Skin of body (tissue), 2 donors: ENCODE measurements around the gene TRIM46. TPM values are rescaled to one million over a fixed set of nuclear protein-coding genes. Genes with fewer than 3 reads are reported as not detected.
"Not testable (repeated sequence)": the region's sequence is repeated elsewhere in the genome, so short reads cannot be mapped to it uniquely, and the experiment has no call there.

ENCODE experiments used
- DNase-seq: peaks from one replicate; lab custom pipeline; 2025; lab: John Stamatoyannopoulos, UW
- total RNA-seq: library from RNA; depleted of rRNA; stranded (reverse); fragments of >200 nt; gene quantifications from one replicate; pipeline ENCODE4 v1.2.3, GENCODE V29; 2014

Gene TRIM46
- total RNA-seq, 1 donor from 2014 or later = 0.20 TPM

DNA sequence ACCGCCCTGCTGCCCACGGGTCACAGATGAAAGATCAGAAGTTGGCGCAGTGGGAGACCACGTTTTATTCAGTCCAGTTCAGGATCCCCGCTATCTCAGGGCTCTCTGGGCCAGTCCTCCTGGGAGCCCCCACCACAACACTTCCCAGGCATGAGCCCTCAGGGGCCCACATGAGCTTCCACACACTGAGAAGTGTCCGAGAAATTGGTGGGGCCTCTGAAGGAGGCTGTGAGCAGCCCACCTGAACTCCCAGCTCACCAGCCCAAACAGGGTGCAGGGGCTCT lies 12.1 kb downstream of the TRIM46 start:
- no peak for DNase-seq

- no peak for DNase-seq
These were observed 12.6 kb downstream of the TRIM46 start for GRCh38 chr1:155186067-155186793.

DNA sequence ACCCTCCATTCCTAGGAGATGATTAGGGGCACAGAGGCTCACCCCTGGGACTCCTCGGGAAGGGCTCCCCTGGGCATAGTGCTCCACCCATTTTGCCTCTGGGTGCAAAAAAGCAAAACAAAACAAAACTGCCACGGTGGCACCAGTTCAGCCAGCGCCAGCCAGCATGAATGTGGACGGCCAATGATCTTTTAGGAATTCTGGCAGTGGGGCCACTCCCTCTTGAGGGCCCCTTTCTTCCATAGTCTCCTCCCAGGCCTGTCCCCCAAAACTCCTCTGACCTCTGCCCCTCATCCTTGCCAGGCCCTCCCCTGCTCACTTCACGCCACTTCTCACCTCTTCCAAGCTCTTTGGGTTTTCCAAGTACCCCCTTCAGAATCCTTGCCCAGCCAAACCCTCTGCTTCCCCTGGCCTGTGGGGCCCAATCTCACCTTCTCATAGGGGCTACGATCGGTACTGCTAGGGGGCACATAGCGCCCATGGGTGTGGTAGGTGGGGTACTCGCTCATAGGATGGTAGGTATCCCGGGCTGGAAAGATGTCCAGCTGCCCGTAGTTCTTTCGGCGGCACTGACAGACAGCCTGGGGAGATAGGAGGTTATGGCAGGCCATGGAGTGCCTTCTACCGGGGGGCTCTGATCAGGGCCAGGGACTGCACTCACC lies 13.3 kb downstream of the TRIM46 start:
- no peak for DNase-seq

DNA sequence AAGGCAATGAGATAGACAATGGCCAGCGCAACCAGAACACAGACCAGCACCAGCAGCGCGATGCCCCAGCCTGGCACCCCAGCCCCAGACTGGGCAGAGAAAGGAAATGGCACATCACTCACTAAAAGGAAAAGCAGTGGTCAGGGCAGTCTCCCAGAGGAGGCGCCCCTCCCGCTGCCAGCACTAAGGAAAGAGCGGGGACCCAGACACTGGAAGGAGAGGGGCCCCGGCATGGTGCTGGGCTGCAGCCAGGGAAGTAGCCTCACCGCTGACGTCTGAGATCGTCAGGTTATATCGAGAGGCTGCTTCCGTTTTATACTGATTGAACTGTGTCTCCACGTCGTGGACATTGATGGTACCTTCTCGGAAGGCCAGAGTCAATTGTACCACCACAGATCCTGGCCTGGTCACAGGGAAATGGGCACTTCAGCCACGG lies 13.8 kb downstream of the TRIM46 start:
- DNase-seq = no peak

DNA sequence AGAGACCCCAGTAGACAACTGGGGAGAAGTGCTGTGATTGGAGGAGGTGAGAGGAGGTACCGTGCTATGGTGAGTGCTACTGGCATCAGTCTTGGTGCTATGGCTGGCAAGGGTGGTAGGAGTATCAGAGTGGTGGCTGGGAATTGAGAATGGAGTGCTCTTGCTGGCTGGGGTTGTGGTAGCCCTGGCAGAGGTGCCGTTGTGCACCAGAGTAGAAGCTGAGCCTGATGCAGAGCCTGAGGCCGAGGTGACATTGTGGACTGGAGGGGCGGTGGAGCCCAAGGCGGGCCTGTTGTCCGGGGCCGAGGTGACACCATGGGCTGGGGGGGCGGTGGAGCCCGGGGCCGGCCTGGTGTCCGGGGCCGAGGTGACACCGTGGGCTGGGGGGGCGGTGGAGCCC lies 14.6 kb downstream of the TRIM46 start:
- DNase-seq = no peak

- DNase-seq = not testable (repeated sequence)
These were observed 16.3 kb downstream of the TRIM46 start for GRCh38 chr1:155189926-155190325.

- DNase-seq = no peak
These were observed 18.3 kb downstream of the TRIM46 start for GRCh38 chr1:155191904-155192303.

GRCh38 chr1:155192346-155193274 lies 19.0 kb downstream of the TRIM46 start:
- DNase-seq = no peak

DNA sequence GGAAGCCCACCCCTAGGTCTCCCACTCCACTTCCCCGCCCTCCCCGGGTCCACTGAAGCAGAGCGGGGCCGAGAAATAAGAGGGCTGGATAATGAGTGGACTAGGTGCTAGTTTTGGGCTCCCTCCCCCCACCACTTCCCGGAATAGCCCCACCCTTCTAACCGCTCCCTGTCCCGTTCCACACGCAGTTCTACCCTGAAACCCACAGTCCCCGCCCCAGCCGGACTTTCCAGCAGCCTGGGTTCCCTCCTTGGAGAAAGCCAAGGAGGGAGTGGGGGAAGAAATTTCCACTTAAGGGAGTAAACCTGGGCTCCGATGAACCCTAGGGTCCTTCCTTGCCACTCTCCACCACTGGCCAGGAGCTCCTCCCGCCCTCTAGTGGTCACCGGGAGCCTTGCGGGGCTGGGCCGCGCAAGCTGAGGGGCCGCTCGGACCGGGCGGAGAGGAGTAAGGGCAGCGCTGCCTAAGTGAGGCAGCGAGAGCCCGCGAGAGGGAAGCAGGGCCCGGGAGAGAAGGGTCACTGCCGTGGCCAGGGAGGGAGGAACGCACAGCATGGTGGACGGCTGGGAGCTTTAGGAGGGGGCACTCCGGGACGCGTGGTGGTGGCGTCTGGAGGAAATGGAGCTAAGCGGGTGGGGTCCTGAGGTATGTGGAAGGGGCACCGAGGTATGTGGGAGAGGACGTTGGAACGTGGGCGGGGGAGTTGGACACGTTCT lies 19.8 kb downstream of the TRIM46 start:
- peak; percentile 77 for DNase-seq

- not testable (repeated sequence) for DNase-seq
These were observed 20.3 kb downstream of the TRIM46 start for GRCh38 chr1:155193991-155194240.

DNA sequence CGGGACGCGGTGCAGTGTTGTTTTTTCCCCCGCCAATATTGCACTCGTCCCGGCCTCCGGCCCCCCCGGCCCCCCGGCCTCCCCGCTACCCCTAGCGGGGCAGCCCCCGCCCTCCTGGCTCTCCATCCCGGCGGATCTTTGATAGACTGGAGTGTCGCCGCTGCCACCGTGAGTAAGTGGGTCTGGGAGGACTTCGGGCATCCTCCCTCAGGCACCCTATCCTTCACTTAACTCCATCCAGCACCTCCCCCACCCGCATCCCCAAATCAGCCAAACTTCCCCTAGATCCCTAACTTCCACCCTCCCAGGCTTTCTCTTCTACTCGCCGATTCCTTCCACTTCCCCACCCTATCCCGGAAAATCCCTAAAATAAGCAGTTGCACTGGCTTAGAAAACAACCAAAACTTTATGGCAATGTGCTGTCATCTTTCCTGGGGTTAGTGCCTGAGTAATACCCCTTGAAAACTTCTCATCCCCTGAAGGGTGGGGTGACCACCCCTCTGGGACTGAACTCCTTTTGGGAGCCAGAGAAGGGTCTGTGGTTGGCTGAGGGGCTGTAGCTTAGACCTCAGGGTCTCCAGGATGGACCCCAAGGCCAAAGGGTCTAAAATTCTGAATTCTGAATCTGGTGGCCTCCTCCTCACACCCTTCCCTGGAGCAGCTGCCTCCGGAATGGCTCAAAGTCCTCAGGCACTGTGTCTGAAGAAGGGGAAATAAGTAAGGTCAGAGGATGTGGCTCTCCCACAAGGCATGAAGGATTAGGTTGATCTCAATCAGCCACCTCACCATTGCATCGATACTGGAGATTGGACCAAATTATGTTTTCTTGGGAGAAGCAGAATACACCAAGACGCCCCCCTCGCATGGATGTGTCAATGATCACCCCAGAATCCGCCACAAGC lies 21.8 kb downstream of the TRIM46 start:
- DNase-seq = no peak

- no peak for DNase-seq
These were observed 22.6 kb downstream of the TRIM46 start for GRCh38 chr1:155196103-155196892.

GRCh38 chr1:155196893-155197638 lies 23.4 kb downstream of the TRIM46 start:
- no peak for DNase-seq

DNA sequence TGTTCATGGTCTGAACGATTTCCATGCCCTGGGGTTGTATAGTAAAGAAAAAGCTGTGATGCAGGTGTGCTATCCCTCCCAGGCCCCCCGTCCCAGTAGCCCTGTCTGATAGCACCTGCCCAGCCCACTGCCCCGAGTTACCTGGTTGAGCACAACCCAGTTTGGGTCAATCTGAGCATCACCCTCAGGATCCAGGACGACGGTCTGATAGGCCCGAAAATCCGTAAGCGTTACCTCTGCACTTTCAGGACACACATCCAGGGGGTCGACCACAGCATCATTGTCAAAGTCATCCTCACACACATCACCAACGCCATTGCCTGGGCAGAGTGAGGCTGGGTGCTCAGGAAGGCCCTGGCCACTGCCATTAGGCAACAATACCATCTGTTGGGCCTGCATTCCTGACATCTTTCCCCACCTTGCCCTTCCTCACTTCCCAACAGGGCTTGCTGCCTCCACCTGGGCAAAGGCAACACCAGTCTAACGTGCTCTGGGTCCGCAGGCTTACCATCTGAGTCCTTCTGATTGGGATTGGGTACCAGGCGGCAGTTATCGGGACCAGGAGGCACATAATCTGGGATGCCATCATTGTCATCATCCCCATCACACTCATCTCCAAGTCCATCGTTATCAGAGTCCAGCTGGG lies 24.4 kb downstream of the TRIM46 start:
- no peak for DNase-seq

GRCh38 chr1:155198547-155198906 lies 24.9 kb downstream of the TRIM46 start:
- DNase-seq = no peak

DNA sequence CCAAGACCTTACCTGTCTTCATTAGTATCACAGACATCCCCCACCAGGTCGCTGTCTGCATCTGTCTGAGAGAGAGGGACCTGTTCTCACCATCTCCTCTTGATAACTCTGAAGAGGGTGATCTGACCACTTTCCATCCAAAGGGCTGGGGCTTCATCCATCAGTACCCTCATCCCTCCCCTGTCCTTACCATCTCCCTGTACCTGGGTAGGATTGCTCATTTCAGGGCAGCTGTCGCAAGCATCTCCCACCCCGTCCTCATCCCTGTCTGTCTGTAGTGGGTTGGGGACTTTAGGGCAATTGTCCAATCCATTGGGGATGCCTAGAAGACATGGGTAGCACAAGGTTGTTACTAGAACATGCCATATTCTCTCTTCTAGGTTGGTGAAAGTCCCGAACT lies 26.1 kb downstream of the TRIM46 start:
- DNase-seq = no peak

GRCh38 chr1:155200920-155201319 lies 27.3 kb downstream of the TRIM46 start:
- no peak for DNase-seq

GRCh38 chr1:155202198-155202597 lies 28.5 kb downstream of the TRIM46 start:
- DNase-seq = no peak
